SK-N-DZ (cell line): ENCODE measurements around the gene ZNF880.

Source experiments
- small RNA-seq, 2 experiments: library from RNA; depleted of rRNA; stranded (forward); fragments of <200 nt; gene quantifications; one replicate each; pipeline ENCODE3, GENCODE V24; 2014

The ZNF880 gene

Small RNA genes within 50 kb of the gene (small RNA-seq; reads per million reads assigned to genes)
- gene AC010332.1 = 0 reads per million in 2 experiments
